ENCODE data around the gene NTM.

NTM gene

DNA sequence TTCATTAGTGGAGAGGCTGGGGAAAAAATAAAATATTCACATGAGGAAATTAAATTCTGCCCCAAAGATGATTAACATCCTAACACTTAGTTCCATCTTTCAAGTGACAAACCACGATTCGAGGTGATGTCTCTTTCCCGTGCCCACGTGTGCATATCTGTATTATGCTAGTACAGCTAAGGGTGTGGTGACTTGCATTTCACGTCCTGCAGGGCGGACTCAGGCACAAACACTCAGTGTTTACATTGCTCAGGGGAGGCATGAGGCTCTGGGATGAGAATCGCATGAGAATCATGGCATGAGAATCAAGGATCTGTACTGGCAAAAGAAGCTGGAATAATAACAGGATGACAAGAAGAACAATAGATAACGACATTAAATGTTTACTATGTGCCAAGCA, 179.4 kb downstream of the NTM start:
- no peak for DNase-seq (ENCODE audit: low read depth)

DNA sequence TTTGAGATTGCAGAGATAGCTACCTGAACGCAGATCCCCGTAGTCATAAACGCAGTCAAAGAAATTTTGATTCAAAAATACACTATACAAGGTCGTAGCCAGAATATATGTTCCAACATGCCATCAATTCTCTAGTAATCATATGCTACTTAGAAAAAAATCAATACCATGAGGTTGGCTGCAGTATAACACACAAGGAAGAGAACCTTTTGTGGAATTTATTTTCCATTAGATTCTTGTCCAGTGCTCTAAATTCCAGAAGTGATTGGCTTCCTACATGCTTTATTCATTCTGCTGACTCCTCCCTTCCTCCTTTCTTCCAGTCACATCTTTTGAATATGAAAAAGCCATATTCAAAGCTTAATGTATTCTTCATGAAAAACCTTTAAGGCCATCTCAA, 189.9 kb downstream of the NTM start:
- no peak for DNase-seq (ENCODE audit: low read depth)

DNA sequence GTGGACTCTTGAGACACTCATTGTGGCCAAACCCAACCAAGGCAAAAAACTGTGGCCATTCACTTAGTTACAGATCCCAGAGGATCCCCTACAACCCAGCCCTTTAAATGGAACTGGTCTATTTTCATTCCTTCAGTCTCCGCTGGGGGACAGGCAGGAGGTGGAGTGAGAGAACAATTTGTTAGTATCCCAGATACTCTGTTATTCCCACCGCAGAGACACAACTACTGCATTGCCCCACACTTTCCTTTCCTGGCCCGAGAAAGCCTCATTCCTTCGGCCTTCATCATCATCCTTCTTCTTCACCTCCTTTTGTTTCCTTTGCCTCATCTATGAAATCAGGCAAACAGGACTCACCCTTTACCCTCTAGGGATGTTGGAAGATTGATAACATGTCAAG, 191.1 kb downstream of the NTM start:
- no peak for DNase-seq (ENCODE audit: low read depth)

DNA sequence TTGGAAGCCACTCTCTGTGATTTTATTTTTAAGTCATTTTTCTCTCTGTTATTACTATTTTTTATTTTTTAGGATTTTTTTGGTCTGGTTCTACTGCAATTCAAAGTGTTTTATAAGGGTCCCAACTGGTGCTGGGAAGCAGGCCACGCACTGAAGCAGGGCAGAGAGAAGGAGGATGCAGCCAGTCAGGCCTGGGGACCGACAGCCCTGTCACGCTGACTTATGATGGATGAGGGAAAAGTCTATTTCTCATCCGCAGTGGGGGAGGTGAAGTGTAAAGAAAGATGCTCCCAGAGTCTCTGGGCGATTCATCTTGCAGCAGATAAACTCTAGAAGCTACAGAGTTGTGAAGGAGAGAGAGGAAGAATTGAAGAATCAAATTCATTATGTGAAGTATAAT, 191.6 kb downstream of the NTM start:
- DNase-seq (ENCODE audit: low read depth): no peak

DNA sequence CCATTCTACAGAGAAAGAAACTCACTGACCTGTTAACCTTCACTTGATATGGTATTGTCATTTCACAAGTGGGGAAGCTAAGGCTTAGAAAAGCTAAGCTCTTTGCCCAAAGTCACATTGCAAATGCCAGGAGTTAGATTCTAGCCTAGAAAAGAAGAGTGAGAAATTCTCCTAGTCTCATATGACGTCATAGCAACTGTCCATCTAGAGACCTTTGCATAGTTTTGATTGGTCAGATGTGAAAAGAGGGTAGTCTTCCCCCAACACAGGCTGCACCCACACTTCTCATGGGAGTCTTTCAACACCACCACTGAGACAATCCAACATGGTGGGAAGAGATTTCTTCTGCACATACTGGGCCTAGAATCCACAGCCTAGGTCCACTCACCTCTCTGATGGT, 197.9 kb downstream of the NTM start:
- no peak for DNase-seq (ENCODE audit: low read depth)

DNA sequence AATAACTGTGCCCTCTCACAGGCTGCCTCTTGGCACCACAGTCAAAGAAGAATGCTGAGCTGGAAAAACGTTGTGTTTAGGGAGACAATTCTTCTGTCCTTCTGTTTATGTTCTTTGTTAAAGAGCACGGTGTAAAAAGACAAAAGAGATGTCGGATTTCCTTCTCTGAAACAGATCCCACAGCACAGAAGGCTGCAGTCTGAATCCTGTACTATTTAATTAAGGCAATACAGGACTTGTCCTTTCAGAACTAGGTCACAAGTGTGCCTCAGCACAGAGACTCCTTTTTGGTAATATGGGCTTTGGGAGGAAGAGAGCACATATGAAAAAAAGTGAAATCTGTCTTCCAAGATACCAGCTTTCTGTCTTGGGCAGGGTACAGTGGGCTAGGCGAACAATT, 201.2 kb downstream of the NTM start:
- no peak for DNase-seq (ENCODE audit: low read depth)

DNA sequence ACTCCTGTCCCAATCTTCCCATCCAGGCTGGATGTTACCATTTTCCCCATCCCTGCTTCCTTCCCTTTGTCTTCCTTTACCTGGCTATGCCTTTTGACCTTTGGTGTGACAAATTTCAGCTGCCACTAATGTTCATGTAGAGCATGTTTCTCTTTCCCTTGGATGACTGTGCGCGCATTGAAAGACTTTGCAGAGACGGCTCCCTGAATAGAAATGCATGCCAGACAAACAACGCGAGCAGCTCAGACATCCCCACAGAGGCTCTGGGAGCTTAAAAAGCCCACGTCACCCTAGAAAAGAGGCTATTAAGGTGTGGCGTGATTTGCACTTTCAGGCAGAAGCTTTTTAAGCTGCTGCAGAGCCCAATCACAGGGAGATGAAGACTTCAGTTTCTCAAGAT, 202.0 kb downstream of the NTM start:
- DNase-seq (ENCODE audit: low read depth): no peak

DNA sequence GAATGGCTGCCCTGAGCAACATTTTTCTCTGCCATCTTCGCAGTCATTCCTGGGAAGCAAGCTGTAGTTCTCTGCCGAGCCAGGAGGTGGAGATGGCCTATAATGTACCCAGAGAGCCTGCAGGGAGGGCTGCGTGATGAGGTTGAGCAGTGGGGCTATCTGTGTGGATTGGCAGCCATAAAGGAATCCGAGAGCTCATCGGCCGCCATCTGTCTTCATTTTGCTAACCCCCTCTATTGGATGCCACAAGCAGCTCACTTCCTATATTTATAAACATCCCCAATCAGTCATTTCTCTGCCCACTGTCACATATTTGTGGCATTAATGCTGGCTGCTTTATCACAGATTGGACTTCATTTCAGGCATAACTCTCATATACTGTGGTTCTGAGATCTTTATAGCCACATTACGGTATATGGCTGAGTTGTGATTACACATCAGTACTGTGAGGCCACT, 209.5 kb downstream of the NTM start:
- DNase-seq (ENCODE audit: low read depth): peak; percentile 3

DNA sequence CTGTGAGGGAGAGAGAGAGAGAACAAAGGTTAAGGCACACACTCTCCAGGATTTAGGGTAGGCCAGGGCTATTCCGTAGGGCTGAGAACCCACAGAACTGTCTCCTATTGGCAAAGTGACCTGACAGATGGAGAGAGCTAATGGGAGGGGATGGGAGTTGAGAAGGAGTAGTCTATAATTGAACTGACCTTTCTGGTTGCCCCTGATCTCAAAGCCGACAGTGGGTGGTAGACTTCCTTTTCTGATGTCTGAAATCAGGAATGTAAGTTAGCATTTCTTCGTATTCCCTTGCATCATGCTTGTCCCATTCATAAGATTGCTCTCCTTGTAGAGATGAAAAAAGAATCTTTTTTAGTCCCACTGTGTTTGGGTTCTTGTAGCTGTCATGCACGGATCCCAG, 210.1 kb downstream of the NTM start:
- DNase-seq (ENCODE audit: low read depth): no peak

DNA sequence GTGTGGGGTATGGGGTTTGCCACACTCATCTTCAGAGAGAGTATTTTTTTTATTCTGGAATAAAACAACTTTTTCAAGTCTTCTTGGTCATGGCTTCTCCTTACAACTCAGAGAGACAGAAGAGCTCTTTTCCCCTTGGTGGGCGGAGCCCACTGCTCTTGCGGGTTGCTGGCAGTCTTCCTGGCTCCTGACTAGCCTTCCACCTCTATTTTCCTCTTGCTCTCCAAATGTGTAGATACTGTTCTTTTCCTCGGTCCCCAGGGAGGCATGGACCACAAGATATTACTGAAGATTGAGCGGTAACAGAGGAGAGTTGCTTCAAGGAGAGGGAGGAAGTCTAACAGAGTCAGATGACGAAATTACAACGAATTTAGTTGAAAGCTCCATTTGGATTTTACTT, 210.6 kb downstream of the NTM start:
- DNase-seq (ENCODE audit: low read depth): no peak

DNA sequence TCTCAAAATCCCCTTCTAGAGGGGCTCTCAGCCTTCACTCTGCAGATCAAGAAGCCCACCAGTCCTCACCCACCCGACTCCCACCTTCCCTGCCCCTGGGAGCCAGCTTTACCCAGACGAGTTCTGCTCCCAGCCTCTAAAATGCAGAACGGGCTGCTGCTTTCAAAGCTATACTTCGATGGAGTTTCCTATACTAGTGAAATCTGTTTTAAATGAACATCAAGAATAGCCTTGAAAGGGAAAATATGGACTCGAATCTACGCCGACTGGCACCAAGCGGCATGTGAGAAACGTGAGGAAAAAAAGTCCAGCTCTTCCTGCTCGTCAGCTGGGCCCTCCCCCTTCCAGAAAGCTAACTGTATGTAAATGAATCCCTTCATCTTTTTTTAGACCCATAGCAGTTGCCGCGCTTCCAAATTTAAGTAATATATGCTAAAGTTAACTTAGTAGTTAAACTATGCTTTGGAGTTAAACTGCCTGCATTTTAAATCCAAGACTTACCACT, 211.7 kb downstream of the NTM start:
- no peak for DNase-seq (ENCODE audit: low read depth)

DNA sequence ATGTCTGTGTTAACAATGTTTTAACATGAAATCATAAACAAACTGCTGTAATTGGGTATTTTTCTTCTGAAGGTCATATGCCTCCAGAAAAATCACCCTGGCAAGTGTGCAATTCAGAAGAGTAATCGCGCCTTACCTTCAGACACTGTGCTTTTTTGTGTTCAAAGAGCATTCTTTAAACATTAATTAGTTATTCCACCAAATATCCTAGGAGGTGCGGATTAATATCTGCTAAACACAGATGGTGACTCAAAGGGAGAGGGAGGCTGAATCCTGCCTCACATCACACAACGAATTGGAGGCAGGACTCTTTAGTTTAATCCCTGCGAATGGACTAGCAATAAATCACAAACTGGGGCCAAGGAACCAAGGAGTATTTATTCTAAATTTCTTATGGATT, 213.0 kb downstream of the NTM start:
- DNase-seq (ENCODE audit: low read depth): no peak

DNA sequence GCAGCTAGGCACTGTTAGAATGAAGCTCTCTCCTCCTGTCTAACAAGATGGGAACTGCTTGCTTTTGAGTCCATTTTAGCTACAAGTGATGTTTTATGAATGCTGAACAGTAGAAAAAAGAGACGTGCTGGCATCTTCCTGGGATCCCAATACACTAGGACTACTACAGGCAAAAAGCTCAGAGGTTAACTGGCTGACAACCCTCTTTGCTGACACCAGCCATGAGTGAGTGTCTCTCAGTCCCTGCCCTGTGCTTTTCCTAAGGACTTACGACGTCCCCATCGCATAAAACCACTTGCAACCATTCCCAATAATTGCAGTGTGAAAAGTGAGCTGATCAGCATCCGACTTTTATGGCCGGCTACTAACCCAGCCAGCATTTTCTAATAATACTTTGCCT, 213.5 kb downstream of the NTM start:
- no peak for DNase-seq (ENCODE audit: low read depth)

DNA sequence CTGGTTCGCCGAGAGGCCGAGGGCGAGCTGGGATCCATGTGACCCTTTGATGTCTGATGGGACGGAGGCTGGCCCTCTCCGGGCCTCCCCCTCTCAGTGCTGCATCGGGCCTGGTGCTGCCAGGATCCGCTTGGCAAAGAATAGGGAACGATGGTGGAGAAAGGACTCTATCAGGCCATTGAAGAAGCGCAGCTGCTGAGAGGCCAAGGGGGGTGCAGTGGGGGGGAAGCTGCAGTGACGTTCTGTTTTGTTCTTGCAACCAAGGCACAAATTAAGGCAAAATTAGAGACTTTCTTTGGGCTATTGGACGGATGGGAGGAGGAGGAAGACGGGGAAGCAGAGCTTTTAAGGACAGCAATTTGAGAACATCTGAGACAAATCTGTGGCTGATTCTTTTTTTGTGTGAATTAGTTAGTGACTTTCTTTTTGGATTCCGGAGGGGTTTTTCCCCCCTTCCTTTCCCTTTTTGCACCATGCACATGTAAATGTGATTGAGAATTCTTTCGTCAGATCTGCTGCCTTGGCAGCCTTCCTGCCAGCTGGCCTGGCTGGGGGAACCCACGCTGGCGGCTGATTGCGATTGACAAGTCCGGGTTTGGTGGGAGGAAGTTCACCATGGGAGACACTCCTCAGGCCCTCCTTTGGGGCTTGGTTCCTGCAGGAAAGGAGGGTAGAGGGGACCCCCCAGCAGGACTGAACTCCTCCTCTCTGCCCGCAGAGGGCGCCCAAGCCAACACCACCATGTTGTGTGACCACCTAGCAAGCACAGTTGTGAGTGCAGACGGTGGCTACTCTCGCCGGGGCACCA, 214.6 kb downstream of the NTM start:
- no peak for DNase-seq (ENCODE audit: low read depth)

DNA sequence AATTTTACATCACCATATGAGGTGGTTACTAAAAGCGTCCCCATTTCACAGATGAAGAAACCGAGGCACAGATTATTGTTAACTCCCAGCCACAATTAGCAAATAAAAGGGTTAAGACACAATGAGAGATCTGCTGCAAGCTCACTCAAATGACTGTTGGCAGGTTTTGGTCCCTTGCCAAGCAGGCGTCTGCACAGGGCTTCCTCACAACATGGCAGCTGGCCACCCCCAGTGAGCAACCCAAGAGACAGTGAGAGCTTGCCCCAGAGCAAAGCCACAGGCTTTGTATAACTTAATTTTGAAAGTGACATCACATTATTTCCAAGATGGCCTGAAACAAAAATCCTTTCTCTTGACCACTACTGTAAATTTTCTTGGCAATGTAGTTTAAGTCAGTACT, 217.6 kb downstream of the NTM start:
- DNase-seq (ENCODE audit: low read depth): no peak

DNA sequence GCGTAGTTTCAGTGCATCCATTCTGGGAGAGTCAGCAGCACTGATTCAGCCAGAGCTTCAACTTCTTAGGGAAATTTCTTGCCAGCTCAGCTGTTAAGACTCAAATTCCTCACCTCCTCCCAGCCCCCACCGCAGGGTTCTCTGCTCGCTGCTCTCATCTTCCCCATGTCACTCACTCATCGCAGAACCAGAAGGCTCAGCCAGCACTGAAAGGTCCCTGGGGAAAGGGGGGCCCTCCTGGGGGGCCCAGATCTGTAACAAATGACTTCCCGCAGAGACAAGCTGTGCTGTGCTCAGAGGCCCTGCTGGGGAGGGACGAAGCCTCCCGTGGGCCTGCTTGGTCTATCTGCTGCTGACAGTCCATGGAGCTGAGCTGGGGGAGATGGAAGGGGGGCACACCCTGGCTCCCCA, 220.6 kb downstream of the NTM start:
- no peak for DNase-seq (ENCODE audit: low read depth)

DNA sequence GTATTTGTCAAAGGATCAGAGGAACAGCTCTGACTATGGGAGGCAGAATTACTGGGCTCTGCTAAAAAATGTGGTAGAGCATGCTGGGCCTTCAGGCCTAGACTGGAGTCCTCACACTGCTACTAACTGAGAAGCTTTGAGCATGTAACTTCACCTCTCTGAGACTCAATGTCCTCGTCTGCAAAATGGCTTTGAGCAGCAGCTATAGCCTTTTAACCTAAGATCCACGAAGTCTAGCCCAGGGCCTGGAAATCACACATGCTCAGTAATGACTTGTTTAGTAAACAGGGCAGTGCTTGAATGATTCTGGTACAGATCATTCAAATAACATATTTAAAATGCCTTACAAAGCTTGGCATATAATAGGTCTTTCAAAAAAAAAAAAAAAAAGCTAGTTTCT, 221.7 kb downstream of the NTM start:
- no peak for DNase-seq (ENCODE audit: low read depth)

DNA sequence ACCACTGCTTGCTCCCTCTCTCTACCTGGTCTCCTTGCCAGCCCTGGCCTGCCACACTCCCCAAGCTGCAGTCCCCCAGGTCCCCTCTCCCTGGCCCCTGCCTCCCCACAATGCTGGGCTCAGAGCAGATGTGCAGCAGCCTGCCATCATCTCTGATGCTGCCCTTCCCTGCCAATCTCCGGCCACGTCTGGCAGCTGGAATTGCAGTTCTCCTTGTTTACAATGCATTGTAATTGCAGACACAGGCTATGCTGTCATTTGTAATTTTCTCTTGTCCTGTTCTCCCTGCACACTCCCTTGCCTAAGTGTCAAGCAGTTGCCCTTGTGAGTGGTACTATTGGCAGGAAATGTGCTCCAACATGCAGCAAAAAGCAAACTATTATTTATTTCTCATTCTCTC, 222.3 kb downstream of the NTM start:
- no peak for DNase-seq (ENCODE audit: low read depth)

DNA sequence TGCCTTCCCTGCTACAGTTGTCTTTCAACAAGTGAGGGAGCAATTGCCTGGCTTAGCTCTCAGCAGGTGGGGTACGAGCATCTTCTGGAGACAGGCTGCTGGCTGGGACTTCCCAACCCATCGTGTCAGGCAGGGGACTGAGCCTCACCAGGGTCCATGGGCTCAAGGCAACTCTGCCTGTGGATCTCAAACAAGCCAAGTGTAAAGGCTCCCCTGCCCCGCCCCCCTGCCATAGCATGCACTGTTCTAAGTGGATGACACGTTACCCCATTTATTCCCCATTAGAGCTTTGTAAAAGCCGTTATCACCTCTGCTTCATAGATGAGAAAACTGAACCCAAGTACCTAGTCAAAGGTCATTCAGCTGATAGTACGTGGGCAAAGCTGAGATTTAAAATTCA, 222.9 kb downstream of the NTM start:
- no peak for DNase-seq (ENCODE audit: low read depth)

DNA sequence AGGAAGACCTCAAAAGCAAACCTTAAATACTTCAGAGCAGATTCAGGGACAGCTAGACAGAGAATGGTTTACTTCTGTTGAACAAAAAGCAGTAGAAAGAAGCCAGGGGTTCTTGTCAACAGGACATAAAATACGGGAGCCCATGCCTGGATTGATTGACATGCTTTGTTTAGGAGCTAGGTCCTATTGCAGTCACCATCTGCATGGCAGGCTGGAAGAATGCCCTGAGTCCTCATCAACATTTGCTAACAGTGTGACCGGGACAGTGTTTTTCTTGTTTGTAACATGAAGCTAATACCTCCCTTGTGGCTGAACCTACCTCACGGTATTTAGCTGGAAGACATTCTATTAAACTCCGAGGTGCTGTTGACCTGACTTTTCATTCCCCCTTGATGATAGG, 225.4 kb downstream of the NTM start:
- no peak for DNase-seq (ENCODE audit: low read depth)

DNA sequence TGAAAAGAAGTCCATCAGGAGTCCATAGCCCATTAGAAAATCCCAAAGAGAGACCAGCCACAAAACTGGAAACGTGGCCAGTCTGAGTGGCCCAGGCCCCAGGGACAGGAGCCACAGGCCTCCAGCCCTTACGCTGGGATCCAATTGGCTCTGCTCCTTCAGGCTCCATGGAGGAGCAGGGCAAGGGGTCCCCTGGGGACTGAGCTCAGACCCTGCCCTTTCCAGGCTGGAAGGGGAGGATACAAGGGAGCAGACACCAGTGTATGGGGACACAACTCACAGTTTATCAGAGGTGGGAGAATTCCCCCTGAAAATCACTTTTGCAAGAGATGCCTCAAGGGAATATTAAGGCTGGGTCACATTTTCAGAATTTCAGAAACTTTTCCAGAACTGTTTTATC, 227.5 kb downstream of the NTM start:
- DNase-seq (ENCODE audit: low read depth): no peak

DNA sequence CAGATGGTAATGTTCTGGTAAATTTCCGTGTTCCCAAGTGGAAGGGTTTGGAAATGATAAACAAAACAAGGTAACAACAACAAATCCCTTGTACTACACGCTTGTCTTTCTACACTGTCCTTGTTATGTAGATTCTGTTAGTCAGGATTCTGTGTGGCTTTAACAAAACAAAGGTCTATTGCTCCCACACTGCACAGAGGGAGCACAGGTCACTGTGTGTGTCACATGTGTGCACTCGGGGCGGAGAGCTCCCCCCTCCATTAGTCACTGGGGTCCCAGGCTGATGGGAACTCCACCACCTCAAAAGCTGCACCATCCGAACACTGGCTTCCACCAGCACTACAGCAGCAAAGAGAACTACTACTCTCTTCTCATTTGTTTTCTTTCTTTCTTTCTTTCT, 227.9 kb downstream of the NTM start:
- no peak for DNase-seq (ENCODE audit: low read depth)

DNA sequence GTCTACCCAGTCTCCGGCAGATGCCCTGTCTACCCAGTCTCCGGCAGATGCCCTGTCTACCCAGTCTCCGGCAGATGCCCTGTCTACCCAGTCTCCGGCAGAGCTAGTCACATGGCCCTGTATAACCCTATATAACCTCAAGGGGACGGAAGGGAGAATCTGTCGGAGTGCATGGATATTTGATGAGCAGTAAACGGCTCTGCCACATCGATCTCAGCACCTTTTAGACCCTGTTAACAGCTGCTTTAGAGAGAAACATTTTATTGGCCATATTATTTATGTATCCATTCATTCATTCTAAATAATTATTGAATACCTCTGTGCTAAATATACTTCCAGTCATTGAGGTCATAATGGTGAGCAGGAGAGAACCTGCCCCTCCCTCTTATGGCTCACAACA, 228.9 kb downstream of the NTM start:
- no peak for DNase-seq (ENCODE audit: low read depth)

DNA sequence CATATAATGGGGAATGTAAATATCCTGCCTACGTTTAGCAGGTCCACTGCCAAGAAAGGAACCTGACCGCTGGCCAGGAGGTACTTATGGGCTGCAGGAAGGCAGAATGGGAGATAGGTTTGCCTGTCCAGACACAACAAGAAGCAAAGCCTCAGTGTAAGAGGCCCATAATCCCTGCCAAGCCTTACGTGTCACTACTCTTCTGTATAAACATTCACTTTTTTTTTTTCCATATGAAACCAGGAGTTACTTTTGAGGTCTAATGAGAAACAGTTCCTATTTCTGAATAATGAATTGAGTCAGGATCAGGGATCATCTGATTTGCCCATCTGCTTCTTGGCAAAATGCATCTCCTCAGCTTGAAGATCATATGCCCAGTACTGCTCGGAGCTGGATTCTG, 230.2 kb downstream of the NTM start:
- no peak for DNase-seq (ENCODE audit: low read depth)

All from amniotic epithelial cell (primary cell).